H1 (cell line): Measurements from ENCODE around the gene EGFR. TPM values are rescaled to one million over a fixed set of nuclear protein-coding genes. Genes with fewer than 3 reads are reported as not detected.

Experiments
- CTCF ChIA-PET: fragments of 300-600 bp; sonication (Branson Sonifier 250); formaldehyde crosslinking; loops from one replicate; lab custom pipeline; 2021; ENCODE audit not compliant: partially characterized antibody; lab: Charles Lee
- POLR2A ChIA-PET: fragments of 300-600 bp; sonication (Branson Sonifier 250); formaldehyde crosslinking; loops from one replicate; lab custom pipeline; 2021; ENCODE audit warnings: inconsistent platforms; ENCODE audit not compliant: partially characterized antibody; lab: Charles Lee
- DNase-seq, 2 experiments: peaks; one replicate each; pipeline versions ENCODE4 v3.0.0 to v3.0.0-alpha.2; 2010 to 2022; ENCODE audit warnings: low spot score in 2 of 2, low read depth in 1 of 2, mixed read lengths in 1 of 2
- FAIRE-seq: peaks from 2 replicates; lab custom pipeline; 2011; peaks lifted over from hg19 to GRCh38; lab: Jason Lieb, UNC
- H2AFZ ChIP-seq: 2 replicates; pipeline ENCODE4 v1.8.1; 2012; ENCODE audit warnings: low read length, inconsistent platforms
- H2AK5ac ChIP-seq: 2 replicates; pipeline ENCODE4 v1.6.1; 2013; ENCODE audit warnings: low read depth, low read length
- H2BK120ac ChIP-seq: replicated peaks from 2 replicates; pipeline ENCODE3; 2013; ENCODE audit warnings: low read depth, low read length, inconsistent platforms
- H2BK12ac ChIP-seq: 2 replicates; pipeline ENCODE4 v1.6.1; 2013; ENCODE audit warnings: low read depth, low read length
- H2BK15ac ChIP-seq: 2 replicates; pipeline ENCODE4 v1.6.1; 2013; ENCODE audit warnings: low read length
- H2BK20ac ChIP-seq: 2 replicates; pipeline ENCODE4 v1.6.1; 2013; ENCODE audit warnings: low read length
- H2BK5ac ChIP-seq: 2 replicates; pipeline ENCODE4 v1.6.1; 2013; ENCODE audit warnings: low read depth, low read length
- H3K14ac ChIP-seq: 2 replicates; pipeline ENCODE4 v1.6.1; 2013; ENCODE audit warnings: inconsistent platforms; ENCODE audit not compliant: insufficient read length
- H3K18ac ChIP-seq: 2 replicates; pipeline ENCODE4 v1.6.1; 2013; ENCODE audit warnings: low read length; ENCODE audit errors: extremely low read depth
- H3K23ac ChIP-seq: 2 replicates; pipeline ENCODE4 v1.6.1; 2013; ENCODE audit warnings: inconsistent platforms; ENCODE audit not compliant: insufficient read length
- H3K23me2 ChIP-seq: 2 replicates; pipeline ENCODE4 v1.6.1; 2013; ENCODE audit warnings: low read depth, low read length
- H3K27ac ChIP-seq: 2 replicates; pipeline ENCODE4 v1.6.1; 2011; ENCODE audit warnings: low read depth, low read length, inconsistent platforms
- H3K27me3 ChIP-seq, 4 experiments: replicated peaks in 1 of 4; 1 replicate in 1 of 4; 2 replicates in 3 of 4; pipeline versions ENCODE4 v1.6.1 to v1.8.1; 2011 to 2013; ENCODE audit warnings: low read length in 3 of 4, mild to moderate bottlenecking in 3 of 4, inconsistent platforms in 2 of 4, mixed read lengths in 2 of 4, moderate library complexity in 1 of 4; ENCODE audit not compliant: control insufficient read depth in 3 of 4, insufficient read depth in 3 of 4; ENCODE audit errors: extremely low read depth in 1 of 4
- H3K36me3 ChIP-seq, 4 experiments: 2 replicates each; pipeline versions ENCODE4 v1.6.1 to v1.8.1; 2011 to 2013; ENCODE audit warnings: mild to moderate bottlenecking in 4 of 4, low read length in 3 of 4, moderate library complexity in 2 of 4, control low read depth in 1 of 4, inconsistent platforms in 1 of 4; ENCODE audit not compliant: insufficient read depth in 4 of 4, control insufficient read depth in 2 of 4
- H3K4ac ChIP-seq: replicated peaks from 2 replicates; pipeline ENCODE3; 2013; ENCODE audit warnings: low read length, low read depth, mixed read lengths, inconsistent platforms; ENCODE audit not compliant: insufficient read length
- H3K4me1 ChIP-seq, 4 experiments: replicated peaks in 1 of 4; 1 replicate in 1 of 4; 2 replicates in 3 of 4; pipeline versions ENCODE4 v1.6.1 to v1.8.1; 2011 to 2013; ENCODE audit warnings: low read length in 3 of 4, inconsistent platforms in 2 of 4, mixed read lengths in 1 of 4; ENCODE audit not compliant: insufficient read depth in 4 of 4, control insufficient read depth in 3 of 4
- H3K4me2 ChIP-seq, 2 experiments: 2 replicates each; pipeline versions ENCODE4 v1.6.1 to v1.8.1; 2011 to 2013; ENCODE audit warnings: low read depth in 2 of 2, low read length in 2 of 2, control low read depth in 1 of 2, inconsistent platforms in 1 of 2, mild to moderate bottlenecking in 1 of 2; ENCODE audit not compliant: insufficient read depth in 1 of 2
- H3K4me3 ChIP-seq, 4 experiments: fragments of 200-600, 300-600 bp in 1 of 4; sonication (generic), shearing (Covaris generic), sonication (Bioruptor Twin) in 1 of 4; 2 replicates each; pipeline versions ENCODE4 v1.5.1 to v1.8.1; 2011 to 2016; ENCODE audit warnings: low read length in 4 of 4, low read depth in 3 of 4, control low read depth in 2 of 4, inconsistent platforms in 2 of 4, mild to moderate bottlenecking in 2 of 4, mixed read lengths in 1 of 4, moderate library complexity in 1 of 4; ENCODE audit not compliant: insufficient read depth in 2 of 4; ENCODE audit errors: extremely low read depth in 1 of 4
- H3K56ac ChIP-seq: replicated peaks from 2 replicates; pipeline ENCODE3; 2013; ENCODE audit warnings: low read depth, mild to moderate bottlenecking, mixed read lengths, low read length, inconsistent platforms; ENCODE audit not compliant: insufficient read length
- H3K79me1 ChIP-seq: 2 replicates; pipeline ENCODE4 v1.6.1; 2013; ENCODE audit warnings: low read depth, low read length, control low read depth
- H3K79me2 ChIP-seq, 2 experiments: 2 replicates each; pipeline versions ENCODE4 v1.6.1 to v1.8.1; 2012 to 2013; ENCODE audit warnings: low read length in 2 of 2, mild to moderate bottlenecking in 2 of 2, inconsistent platforms in 1 of 2; ENCODE audit not compliant: insufficient read depth in 2 of 2, control insufficient read depth in 1 of 2
- H3K9ac ChIP-seq, 4 experiments: replicated peaks in 1 of 4; 1 replicate in 1 of 4; 2 replicates in 3 of 4; pipeline versions ENCODE4 v1.6.1 to v1.8.1; 2011 to 2013; ENCODE audit warnings: low read depth in 3 of 4, low read length in 3 of 4, control low read depth in 2 of 4, mild to moderate bottlenecking in 2 of 4, moderate library complexity in 2 of 4, inconsistent platforms in 1 of 4; ENCODE audit errors: extremely low read depth in 1 of 4
- H3K9me3 ChIP-seq, 2 experiments: 2 replicates each; pipeline versions ENCODE4 v1.6.1 to v1.8.1; 2012 to 2013; ENCODE audit warnings: mild to moderate bottlenecking in 2 of 2, moderate library complexity in 2 of 2, control low read depth in 1 of 2, inconsistent platforms in 1 of 2, low read depth in 1 of 2, low read length in 1 of 2, mixed read lengths in 1 of 2; ENCODE audit not compliant: insufficient read depth in 2 of 2
- H4K20me1 ChIP-seq, 2 experiments: replicated peaks in 1 of 2; 2 replicates each; pipeline versions ENCODE3 to v1.8.1; 2011 to 2013; ENCODE audit warnings: inconsistent platforms in 2 of 2, low read length in 2 of 2, mild to moderate bottlenecking in 1 of 2; ENCODE audit not compliant: insufficient read depth in 2 of 2, control insufficient read depth in 1 of 2
- H4K5ac ChIP-seq: 2 replicates; pipeline ENCODE4 v1.6.1; 2013; ENCODE audit warnings: low read length, low read depth, mixed read lengths, inconsistent platforms; ENCODE audit not compliant: insufficient read length
- H4K8ac ChIP-seq: 2 replicates; pipeline ENCODE4 v1.8.0; 2013; ENCODE audit warnings: mild to moderate bottlenecking, moderate library complexity, low read length, inconsistent platforms; ENCODE audit not compliant: insufficient read depth; ENCODE audit errors: extremely low read depth
- H4K91ac ChIP-seq: replicated peaks from 2 replicates; pipeline ENCODE3; 2013; ENCODE audit warnings: low read length, mixed read lengths, inconsistent platforms; ENCODE audit not compliant: insufficient read length
- BACH1 ChIP-seq: IDR thresholded peaks from 2 replicates; pipeline ENCODE4 v1.6.1; 2012; ENCODE audit warnings: low read length, improper control_type of control experiment
- CEBPB ChIP-seq: IDR thresholded peaks from 2 replicates; pipeline ENCODE4 v1.6.1; 2012; ENCODE audit warnings: low read depth, low read length
- JUND ChIP-seq: IDR thresholded peaks from 2 replicates; pipeline ENCODE4 v1.6.1; 2011; ENCODE audit warnings: mild to moderate bottlenecking, improper control_type of control experiment, low read length
- KDM4A ChIP-seq: IDR thresholded peaks from one replicate; pipeline ENCODE4 v1.7.1; 2012; ENCODE audit warnings: low read depth, mild to moderate bottlenecking, moderate library complexity, low read length, inconsistent platforms; ENCODE audit not compliant: severe bottlenecking
- POLR2A ChIP-seq, 2 experiments: IDR thresholded peaks; 1 replicate in 1 of 2; 2 replicates in 1 of 2; pipeline ENCODE4 v1.6.1; 2011; ENCODE audit warnings: low read depth in 2 of 2, low read length in 2 of 2, mild to moderate bottlenecking in 2 of 2; ENCODE audit errors: control extremely low read depth in 1 of 2
- POLR2AphosphoS5 ChIP-seq: IDR thresholded peaks from 2 replicates; pipeline ENCODE4 v1.6.1; 2011; ENCODE audit warnings: low read depth, low read length
- RFX5 ChIP-seq: IDR thresholded peaks from 2 replicates; pipeline ENCODE4 v1.6.1; 2011; ENCODE audit warnings: low read depth, low read length, improper control_type of control experiment, borderline replicate concordance
- SP1 ChIP-seq: IDR thresholded peaks from 2 replicates; pipeline ENCODE4 v1.6.1; 2011; ENCODE audit warnings: low read depth, low read length
- SP2 ChIP-seq: IDR thresholded peaks from 2 replicates; pipeline ENCODE4 v1.6.1; 2012; ENCODE audit warnings: mild to moderate bottlenecking, low read length, inconsistent platforms
- TBP ChIP-seq: IDR thresholded peaks from 2 replicates; pipeline ENCODE4 v1.6.1; 2011; ENCODE audit warnings: low read depth, low read length, improper control_type of control experiment
- WGBS, 2 experiments: shearing (Covaris generic) in 1 of 2; methylation state at CpG; one replicate each; pipeline versions ENCODE4 v1.1.6 to v1.1.7; 2013 to 2015; ENCODE audit warnings: low lambda C conversion rate in 2 of 2, mixed read lengths in 2 of 2, inconsistent platforms in 1 of 2, low coverage in 1 of 2, missing lambda C conversion rate in 1 of 2; ENCODE audit not compliant: insufficient replicate concordance in 2 of 2, insufficient coverage in 1 of 2, insufficient read length in 1 of 2; ENCODE audit errors: extremely low coverage in 1 of 2, missing lambda C conversion rate in 1 of 2; 5-methylcytosine and 5-hydroxymethylcytosine counted together
- polyA plus RNA-seq, 7 experiments: library from polyadenylated mRNA; depleted of rRNA in 3 of 7; stranded (reverse) in 5 of 7; unstranded in 2 of 7; fragments of >200 nt in 5 of 7; fragments of 200-250 nt in 2 of 7; gene quantifications; 1 replicate in 5 of 7; 2 replicates in 1 of 7; 4 replicates in 1 of 7; pipeline versions ENCODE4 v1.2.1 to v1.2.3, GENCODE V29; 2011 to 2013; ENCODE audit warnings: missing spikeins in 2 of 7, mixed read lengths in 2 of 7
- total RNA-seq: library from RNA; stranded (reverse); fragmentation: NEBNext Ultra II Directional; extraction: Animal tissue kit (Norgen Biotek cat#: 25700); gene quantifications from 2 replicates; pipeline ENCODE4 v1.2.1, GENCODE V29; 2021
- TF ChIP-seq, protein P1 (sequence below): IDR thresholded peaks from 2 replicates; pipeline ENCODE4 v1.6.1; 2011; ENCODE audit warnings: low read length, improper control_type of control experiment
- TF ChIP-seq, protein P2 (sequence below): IDR thresholded peaks from 2 replicates; pipeline ENCODE4 v1.6.1; 2012; ENCODE audit warnings: low read length, inconsistent platforms

Gene EGFR
- total and polyA plus RNA-seq, 2 of the 8 experiments (the other 6 are each of a cell fraction or from before 2014, with no cell fraction given) = 1.9 to 5.8 TPM

- FAIRE-seq (no peak), DNase-seq (no peak)
- no peak overlapping the region for H3K4me3 ChIP-seq
- no peaks in the 10 kb centered on the region for H3K27me3 ChIP-seq
- no peak overlapping the region for H4K91ac ChIP-seq
- no peak overlapping the region for H2AK5ac ChIP-seq
- no peaks in the 10 kb centered on the region for H3K9me3 ChIP-seq
- H3K56ac ChIP-seq = no peak overlapping the region
- H2AFZ ChIP-seq = no peak overlapping the region
- H3K14ac ChIP-seq = no peak overlapping the region
- H3K79me1 ChIP-seq = no peaks in the 10 kb centered on the region
- peaks cover 0 to 3% (median 1%) of the 10 kb centered on the region in 4 experiments; a peak in 4 of 7 replicates for H3K4me1 ChIP-seq
- H4K8ac ChIP-seq = no peak overlapping the region
- no peaks in the 10 kb centered on the region for H3K79me2 ChIP-seq
- no peak overlapping the region for H3K27ac ChIP-seq
- H4K5ac ChIP-seq = no peak overlapping the region
- H2BK20ac ChIP-seq = no peak overlapping the region
- POLR2A ChIA-PET = no interaction called here
- H3K23me2 ChIP-seq = no peaks in the 10 kb centered on the region
- H3K4ac ChIP-seq = no peak overlapping the region
- no peak overlapping the region for H2BK15ac ChIP-seq
- H3K36me3 ChIP-seq = no peaks in the 10 kb centered on the region
- no peak overlapping the region for H2BK12ac ChIP-seq
- CTCF ChIA-PET = interaction anchor here (0.7 to 1.3 kb wide), 6 partner anchors 11 to 180 kb away, joined by 3 to 4 read pairs (median 3); no protein-coding TSS in a partner anchor
- H4K20me1 ChIP-seq = no peaks in the 10 kb centered on the region
- WGBS, 2 experiments = 95% methylated on average over 5 of the region's 5 CpGs; no CpG with 5 or more reads in 1 of the 2 experiments
- no peak overlapping the region for H2BK120ac ChIP-seq
- H3K23ac ChIP-seq = no peak overlapping the region
- no peak overlapping the region for H3K18ac ChIP-seq
- H3K4me2 ChIP-seq = no peak overlapping the region
- no peak overlapping the region for H2BK5ac ChIP-seq
- no peak overlapping the region for H3K9ac ChIP-seq
- TF ChIP-seq TBP (no peak), POLR2A (IDR thresholded peaks at IDR 0.05; ENCODE audit: control extremely low read depth in 1 of 2, low read depth in 2 of 2, low read length in 2 of 2) (no peak), RFX5 (no peak), SP1 (no peak), KDM4A (no peak), BACH1 (no peak), CEBPB (no peak), JUND (no peak), SP2 (no peak), POLR2AphosphoS5 (no peak)
- TF ChIP-seq, protein P1, sequence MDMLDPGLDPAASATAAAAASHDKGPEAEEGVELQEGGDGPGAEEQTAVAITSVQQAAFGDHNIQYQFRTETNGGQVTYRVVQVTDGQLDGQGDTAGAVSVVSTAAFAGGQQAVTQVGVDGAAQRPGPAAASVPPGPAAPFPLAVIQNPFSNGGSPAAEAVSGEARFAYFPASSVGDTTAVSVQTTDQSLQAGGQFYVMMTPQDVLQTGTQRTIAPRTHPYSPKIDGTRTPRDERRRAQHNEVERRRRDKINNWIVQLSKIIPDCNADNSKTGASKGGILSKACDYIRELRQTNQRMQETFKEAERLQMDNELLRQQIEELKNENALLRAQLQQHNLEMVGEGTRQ = no peak
- TF ChIP-seq, protein P2, sequence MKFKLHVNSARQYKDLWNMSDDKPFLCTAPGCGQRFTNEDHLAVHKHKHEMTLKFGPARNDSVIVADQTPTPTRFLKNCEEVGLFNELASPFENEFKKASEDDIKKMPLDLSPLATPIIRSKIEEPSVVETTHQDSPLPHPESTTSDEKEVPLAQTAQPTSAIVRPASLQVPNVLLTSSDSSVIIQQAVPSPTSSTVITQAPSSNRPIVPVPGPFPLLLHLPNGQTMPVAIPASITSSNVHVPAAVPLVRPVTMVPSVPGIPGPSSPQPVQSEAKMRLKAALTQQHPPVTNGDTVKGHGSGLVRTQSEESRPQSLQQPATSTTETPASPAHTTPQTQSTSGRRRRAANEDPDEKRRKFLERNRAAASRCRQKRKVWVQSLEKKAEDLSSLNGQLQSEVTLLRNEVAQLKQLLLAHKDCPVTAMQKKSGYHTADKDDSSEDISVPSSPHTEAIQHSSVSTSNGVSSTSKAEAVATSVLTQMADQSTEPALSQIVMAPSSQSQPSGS = no peak
Observed at GRCh38 chr7:55075464-55076021, 56.7 kb downstream of the EGFR start.
